ACC112 (cell line): ENCODE data around the gene SGCA.

Source experiments
- H2AFZ ChIP-seq: fragments of 200-600 bp; sonication (generic); one replicate; pipeline ENCODE4 v1.6.0; 2017; ENCODE audit warnings: antibody characterized with exemption, low read length; ENCODE audit not compliant: unreplicated experiment
- H3K27ac ChIP-seq: fragments of 200-600 bp; sonication (generic); 2 replicates; pipeline ENCODE4 v1.5.1; 2014; ENCODE audit warnings: low read depth, mild to moderate bottlenecking, antibody characterized with exemption, low read length, moderate library complexity
- H3K27me3 ChIP-seq: fragments of 200-600 bp; sonication (generic); 2 replicates; pipeline ENCODE4 v1.6.1; 2014; ENCODE audit warnings: mild to moderate bottlenecking, antibody characterized with exemption, low read length, moderate library complexity, mixed read lengths; ENCODE audit not compliant: insufficient read depth
- H3K36me3 ChIP-seq: fragments of 200-600 bp; sonication (generic); 2 replicates; pipeline ENCODE4 v1.6.1; 2016; ENCODE audit warnings: mild to moderate bottlenecking, antibody characterized with exemption, low read length, moderate library complexity, mixed read lengths; ENCODE audit not compliant: insufficient read depth
- H3K4me1 ChIP-seq: fragments of 200-600 bp; sonication (generic); one replicate; pipeline ENCODE4 v1.6.1; 2016; ENCODE audit warnings: low read length, mixed read lengths; ENCODE audit not compliant: insufficient read depth, unreplicated experiment, control insufficient read depth
- H3K4me3 ChIP-seq: fragments of 200-600 bp; sonication (generic); 2 replicates; pipeline ENCODE4 v1.5.1; 2014; ENCODE audit warnings: mild to moderate bottlenecking, low read depth, low read length
- H3K79me2 ChIP-seq: fragments of 200-600 bp; sonication (generic); one replicate; pipeline ENCODE4 v1.6.0; 2016; ENCODE audit warnings: low read length; ENCODE audit not compliant: control insufficient read depth, unreplicated experiment, insufficient read depth

Gene SGCA

GRCh38 chr17:50135316-50136095 is 30.3 kb upstream of the SGCA start:
- H3K4me1 ChIP-seq = peaks cover 29% of the 10 kb centered on the region
- H3K27me3 ChIP-seq = no peaks in the 10 kb centered on the region
- no peak overlapping the region for H3K27ac ChIP-seq
- H3K36me3 ChIP-seq = peaks cover 19% of the 10 kb centered on the region; the same call in 1 of the 2 replicates
- H3K4me3 ChIP-seq = no peak overlapping the region
- peaks cover 2% of the 10 kb centered on the region for H3K79me2 ChIP-seq
- H2AFZ ChIP-seq = no peak overlapping the region

GRCh38 chr17:50136096-50136687 is 29.6 kb upstream of the SGCA start:
- Histone ChIP-seq H3K27me3 (no peaks in the 10 kb centered on the region), H3K4me1 (peaks cover 30% of the 10 kb centered on the region), H3K79me2 (peaks cover 2% of the 10 kb centered on the region), H2AFZ (no peak overlapping the region), H3K36me3 (peaks cover 26% of the 10 kb centered on the region), H3K4me3 (no peak overlapping the region), H3K27ac (no peak overlapping the region)

GRCh38 chr17:50137042-50137441 is 28.8 kb upstream of the SGCA start:
- Histone ChIP-seq H2AFZ (no peak overlapping the region), H3K27ac (no peak overlapping the region), H3K4me1 (peaks cover 30% of the 10 kb centered on the region), H3K27me3 (no peaks in the 10 kb centered on the region), H3K79me2 (peaks cover 2% of the 10 kb centered on the region), H3K4me3 (no peak overlapping the region), H3K36me3 (peaks cover 31% of the 10 kb centered on the region)

GRCh38 chr17:50139185-50139783 is 26.5 kb upstream of the SGCA start:
- Histone ChIP-seq H2AFZ (no peak overlapping the region), H3K79me2 (peaks cover 2% of the 10 kb centered on the region), H3K36me3 (peaks cover 32% of the 10 kb centered on the region), H3K4me1 (peaks cover 13% of the 10 kb centered on the region), H3K4me3 (no peak overlapping the region), H3K27ac (no peak overlapping the region), H3K27me3 (no peaks in the 10 kb centered on the region)

DNA sequence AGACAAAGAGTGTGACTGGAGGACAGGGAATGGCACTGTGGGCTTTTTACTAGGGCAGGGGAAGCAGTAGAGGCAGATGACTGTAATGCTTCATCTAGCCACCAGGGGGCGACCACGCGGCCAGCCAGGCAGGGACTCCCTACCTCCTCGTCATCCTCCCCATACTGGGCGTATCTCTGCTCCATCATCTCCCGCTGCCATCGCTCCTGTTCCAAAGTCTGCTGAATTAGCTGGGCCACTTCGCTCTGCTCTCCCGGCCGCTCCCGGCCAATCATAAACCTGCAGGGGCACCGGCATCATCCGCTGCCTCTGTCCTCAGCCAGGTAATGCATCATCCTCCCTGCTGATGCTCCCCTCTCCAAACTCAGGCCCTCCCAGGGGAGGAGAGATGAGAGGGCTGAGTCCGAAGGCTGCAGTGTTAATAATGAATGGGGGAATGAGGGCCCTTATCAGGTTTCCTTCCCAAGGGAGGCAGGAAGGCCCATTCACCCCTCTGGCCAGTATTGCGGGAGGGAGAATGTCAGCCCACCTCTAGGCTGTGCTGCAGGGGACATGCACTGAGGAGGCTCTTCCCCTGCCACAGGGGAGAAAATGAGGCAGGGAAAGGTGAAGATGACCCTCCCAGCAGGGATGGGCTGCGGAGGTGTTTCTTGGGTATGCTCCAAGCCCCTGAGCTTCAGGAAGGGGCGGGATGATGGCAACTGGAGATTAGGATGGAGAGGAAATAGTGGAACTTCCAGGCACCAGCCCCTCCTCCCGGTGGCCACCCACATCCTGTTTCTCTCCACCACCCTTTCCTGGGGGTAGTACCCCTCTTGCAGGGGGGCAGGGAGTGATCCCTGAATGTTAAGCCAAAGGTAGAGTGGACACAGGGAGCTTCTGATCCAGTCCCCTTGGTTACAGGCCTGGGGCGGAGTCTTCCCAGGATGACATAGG is 25.6 kb upstream of the SGCA start:
- peaks cover 5% of the 10 kb centered on the region for H3K79me2 ChIP-seq
- H3K27ac ChIP-seq = no peak overlapping the region
- H2AFZ ChIP-seq = no peak overlapping the region
- H3K27me3 ChIP-seq = no peaks in the 10 kb centered on the region
- H3K36me3 ChIP-seq = peaks cover 34% of the 10 kb centered on the region
- H3K4me3 ChIP-seq = no peak overlapping the region
- peaks cover 14% of the 10 kb centered on the region for H3K4me1 ChIP-seq

DNA sequence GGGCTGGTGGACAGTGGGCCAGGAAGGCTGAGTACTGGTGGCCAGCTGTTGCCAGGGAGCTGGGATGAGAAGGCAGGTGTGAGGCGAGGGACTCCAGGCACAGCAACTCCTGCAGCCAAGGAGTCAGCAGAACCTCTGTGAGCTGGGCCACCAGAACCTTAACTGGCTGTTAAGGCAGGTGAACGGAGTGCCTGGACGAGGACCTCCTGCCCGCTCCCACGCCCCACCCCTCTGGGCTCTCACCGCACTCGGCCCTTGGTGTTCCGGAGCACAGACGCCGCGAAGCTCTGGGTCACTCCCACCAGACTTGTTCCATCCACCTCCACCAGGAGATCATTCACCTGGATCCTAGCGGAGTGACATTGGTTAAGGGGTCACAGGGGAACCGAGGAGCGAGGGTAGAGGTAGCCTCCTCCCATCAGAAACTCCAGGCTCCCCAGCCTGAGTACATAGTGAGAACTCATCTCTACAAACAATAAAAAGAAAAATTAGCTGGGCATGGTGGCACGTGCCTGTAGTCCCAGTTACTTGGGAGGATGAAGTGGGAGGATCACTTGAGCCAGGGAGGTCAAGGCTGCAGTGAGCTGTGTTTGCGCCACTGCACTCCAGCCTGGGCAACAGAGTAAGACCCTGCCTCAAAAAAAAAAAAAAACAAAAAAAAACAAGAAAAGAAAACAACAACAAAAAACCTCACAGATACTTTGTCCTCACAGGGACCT is 24.6 kb upstream of the SGCA start:
- Histone ChIP-seq H3K4me3 (no peak overlapping the region), H3K36me3 (peaks cover 34% of the 10 kb centered on the region), H3K79me2 (peaks cover 15% of the 10 kb centered on the region), H3K27me3 (no peaks in the 10 kb centered on the region), H3K27ac (no peak overlapping the region), H2AFZ (no peak overlapping the region), H3K4me1 (peaks cover 23% of the 10 kb centered on the region)

GRCh38 chr17:50141745-50142110 is 24.1 kb upstream of the SGCA start:
- H3K4me1 ChIP-seq = peaks cover 28% of the 10 kb centered on the region
- H3K27ac ChIP-seq = no peak overlapping the region
- H3K27me3 ChIP-seq = no peaks in the 10 kb centered on the region
- no peak overlapping the region for H2AFZ ChIP-seq
- H3K36me3 ChIP-seq = peaks cover 34% of the 10 kb centered on the region
- H3K4me3 ChIP-seq = no peak overlapping the region
- peaks cover 20% of the 10 kb centered on the region for H3K79me2 ChIP-seq

- Histone ChIP-seq H2AFZ (no peak overlapping the region), H3K4me1 (peaks cover 41% of the 10 kb centered on the region), H3K4me3 (no peak overlapping the region), H3K27me3 (no peaks in the 10 kb centered on the region), H3K27ac (no peak overlapping the region), H3K36me3 (peaks cover 29% of the 10 kb centered on the region), H3K79me2 (peaks cover 39% of the 10 kb centered on the region)
These were observed 22.2 kb upstream of the SGCA start for GRCh38 chr17:50143461-50144176.

DNA sequence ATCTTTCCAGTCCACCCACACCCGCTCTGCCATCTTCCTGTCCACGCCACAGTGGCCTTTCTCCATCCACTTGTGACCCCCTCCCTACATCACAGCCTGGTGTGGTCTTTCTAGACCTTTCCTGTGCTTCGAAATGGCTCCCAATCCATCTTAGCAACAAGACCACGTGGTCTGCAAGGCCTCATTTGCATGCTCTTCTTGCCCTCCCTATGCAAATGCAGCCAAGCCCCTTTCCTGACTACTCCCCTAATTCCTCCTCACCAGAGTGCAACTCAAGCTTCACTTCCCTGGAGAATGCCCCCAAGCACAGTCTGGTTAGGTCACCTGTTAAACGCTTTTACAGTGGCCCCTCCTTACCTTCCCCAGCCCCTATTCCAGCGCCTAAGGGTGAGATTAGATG is 21.4 kb upstream of the SGCA start:
- H2AFZ ChIP-seq = no peak overlapping the region
- no peak overlapping the region for H3K27ac ChIP-seq
- H3K4me1 ChIP-seq = peaks cover 41% of the 10 kb centered on the region
- no peak overlapping the region for H3K4me3 ChIP-seq
- H3K27me3 ChIP-seq = no peaks in the 10 kb centered on the region
- H3K79me2 ChIP-seq = peaks cover 43% of the 10 kb centered on the region
- peaks cover 22% of the 10 kb centered on the region for H3K36me3 ChIP-seq
